GM19043 (cell line): ENCODE data around the gene GNAS-AS1.
A peak's percentile ranks its signal among the peaks of the same experiment; 100 is the strongest.

Experiments used
- ATAC-seq: cut with Tn5 transposase; IDR thresholded peaks from one replicate; pipeline ENCODE4 v1.9.1; 2021; ENCODE audit warnings: low read depth; ENCODE audit not compliant: unreplicated experiment

GNAS-AS1 gene

GRCh38 chr20:58850693-58851174 lies at the start of gene GNAS-AS1:
Gene GNAS-AS1, minus strand, starts transcription at chr20:58850902.
- peak; percentile 87 for ATAC-seq

- ATAC-seq, result no peak
These were observed 49.7 kb upstream of the GNAS-AS1 start for GRCh38 chr20:58900397-58900796.

GRCh38 chr20:58899512-58899911 lies 48.8 kb upstream of the GNAS-AS1 start:
- no peak for ATAC-seq

GRCh38 chr20:58898629-58899408 lies 48.1 kb upstream of the GNAS-AS1 start:
- ATAC-seq, result no peak

GRCh38 chr20:58897488-58897887 lies 46.8 kb upstream of the GNAS-AS1 start:
- no peak for ATAC-seq

GRCh38 chr20:58896820-58897219 lies 46.1 kb upstream of the GNAS-AS1 start:
- no peak for ATAC-seq

- no peak for ATAC-seq
These were observed 44.9 kb upstream of the GNAS-AS1 start for GRCh38 chr20:58895448-58896180.

- ATAC-seq, result no peak
These were observed 44.1 kb upstream of the GNAS-AS1 start for GRCh38 chr20:58894652-58895447.

- no peak for ATAC-seq
These were observed 42.8 kb upstream of the GNAS-AS1 start for GRCh38 chr20:58893355-58894120.

GRCh38 chr20:58892932-58893224 lies 42.2 kb upstream of the GNAS-AS1 start:
- ATAC-seq, result no peak

- ATAC-seq, result no peak
These were observed 41.6 kb upstream of the GNAS-AS1 start for GRCh38 chr20:58892141-58892931.

- ATAC-seq, result no peak
These were observed 41.0 kb upstream of the GNAS-AS1 start for GRCh38 chr20:58891718-58892140.

- no peak for ATAC-seq
These were observed 40.5 kb upstream of the GNAS-AS1 start for GRCh38 chr20:58891086-58891717.

- ATAC-seq, result no peak
These were observed 39.9 kb upstream of the GNAS-AS1 start for GRCh38 chr20:58890518-58891085.

- ATAC-seq, result no peak
These were observed 39.3 kb upstream of the GNAS-AS1 start for GRCh38 chr20:58889798-58890517.

- no peak for ATAC-seq
These were observed 38.6 kb upstream of the GNAS-AS1 start for GRCh38 chr20:58889334-58889760.

GRCh38 chr20:58888521-58889333 lies 38.0 kb upstream of the GNAS-AS1 start:
- no peak for ATAC-seq
